GM21515 (cell line): ENCODE measurements around the gene DOK4.
"Not testable (repeated sequence)": the region's sequence is repeated elsewhere in the genome, so short reads cannot be mapped to it uniquely, and the experiment has no call there.

ENCODE experiments used
- ATAC-seq: cut with Tn5 transposase; IDR thresholded peaks from one replicate; pipeline ENCODE4 v1.9.1; 2021; ENCODE audit not compliant: unreplicated experiment

The DOK4 gene

DNA sequence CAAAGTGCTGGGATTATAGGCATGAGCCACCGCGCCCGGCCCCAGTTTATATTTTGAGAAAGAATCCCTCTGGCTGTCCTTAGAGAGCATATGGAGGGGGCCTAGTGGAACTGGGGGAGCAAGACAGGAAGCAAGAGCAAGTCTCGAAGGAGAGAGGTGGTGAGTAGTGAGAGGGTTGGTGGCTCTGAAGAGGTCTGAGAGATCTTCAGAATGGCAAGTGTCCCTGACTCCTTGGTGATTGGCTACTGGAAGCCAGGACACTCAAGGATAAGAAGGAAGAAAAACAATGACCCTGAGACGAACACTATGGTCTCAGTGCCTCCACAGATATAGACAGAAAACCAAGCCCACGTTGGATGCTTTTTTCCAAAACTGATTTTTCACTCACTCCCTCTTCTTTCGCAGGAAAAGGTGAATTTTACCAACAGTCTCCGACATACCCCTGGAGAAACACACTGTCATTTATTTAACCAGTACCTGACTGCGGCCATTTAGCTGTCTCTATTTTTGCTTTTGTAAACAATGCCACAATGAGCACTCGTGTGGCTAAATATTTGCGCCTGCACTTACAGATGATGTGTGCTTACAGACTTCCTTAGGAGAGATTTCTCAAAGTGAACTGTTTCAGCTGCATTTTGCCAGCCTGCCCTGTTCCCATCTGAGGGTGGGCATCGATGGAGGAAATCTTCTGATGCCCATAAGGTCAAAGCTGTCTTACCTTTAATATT lies 15.9 kb upstream of the DOK4 start:
- ATAC-seq: no peak

DNA sequence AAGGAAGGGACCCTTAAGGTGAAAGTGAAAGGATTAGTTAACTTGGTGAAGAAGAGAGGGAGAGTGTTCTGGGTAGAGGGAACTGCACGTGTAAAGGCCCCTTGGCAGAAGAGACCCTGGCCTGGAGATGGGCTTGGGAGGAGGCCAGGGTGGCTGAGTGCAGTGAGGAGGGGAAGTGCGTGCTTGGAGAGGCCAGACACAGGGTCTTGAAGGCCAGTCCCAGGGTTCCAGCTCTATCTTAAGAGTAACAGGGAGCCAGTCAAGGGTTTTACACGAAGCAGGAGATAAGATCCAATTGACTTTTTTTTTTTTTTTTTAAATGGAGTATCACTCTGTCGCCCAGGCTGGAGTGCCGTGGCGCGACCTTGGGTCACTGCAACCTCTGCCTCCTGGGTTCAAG lies 15.2 kb upstream of the DOK4 start:
- ATAC-seq: no peak

DNA sequence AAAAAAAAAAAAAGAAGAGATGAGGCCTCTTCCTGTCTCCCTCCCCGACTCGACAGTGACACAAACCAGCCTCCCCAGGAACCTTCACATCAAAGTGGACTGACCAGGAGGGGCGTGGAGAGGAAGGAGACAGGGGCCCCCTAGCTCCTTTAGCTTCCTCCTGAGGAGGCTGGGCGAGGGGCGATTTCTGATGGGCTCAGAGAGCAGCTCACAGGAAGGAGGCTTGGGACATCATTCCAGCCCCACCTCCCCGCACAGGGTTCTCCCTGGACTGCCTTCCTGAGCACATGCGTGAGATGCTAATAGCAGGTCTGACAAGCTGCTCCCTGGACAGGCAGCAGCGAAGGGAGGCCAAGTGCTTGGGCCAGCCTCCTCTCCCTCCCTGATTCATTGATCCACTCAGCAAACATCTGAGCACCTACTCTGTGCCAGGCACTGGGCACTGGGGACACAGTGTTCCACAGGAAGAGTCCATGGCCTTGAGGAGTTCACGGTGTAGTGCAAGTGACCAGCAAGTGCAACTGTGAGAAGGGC lies 14.4 kb upstream of the DOK4 start:
- ATAC-seq: no peak

DNA sequence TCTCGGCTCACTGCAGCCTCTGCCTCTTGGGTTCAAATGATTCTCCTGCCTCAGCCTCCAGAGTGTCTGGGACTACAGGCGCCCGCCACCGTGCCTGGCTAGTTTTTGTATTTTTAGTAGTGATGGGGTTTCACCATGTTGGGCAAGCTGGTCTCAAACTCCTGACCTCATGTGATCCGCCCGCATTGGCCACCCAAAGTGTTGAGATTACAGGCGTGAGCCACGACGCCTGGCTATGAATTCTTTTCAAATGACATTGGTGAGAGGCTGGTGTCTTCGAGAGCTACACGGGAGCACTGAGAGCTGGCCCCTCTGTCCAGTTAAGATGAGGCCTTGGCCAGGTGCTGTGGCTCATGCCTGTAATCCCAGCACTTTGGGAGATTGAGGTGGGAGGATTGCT lies 13.6 kb upstream of the DOK4 start:
- ATAC-seq: not testable (repeated sequence)

DNA sequence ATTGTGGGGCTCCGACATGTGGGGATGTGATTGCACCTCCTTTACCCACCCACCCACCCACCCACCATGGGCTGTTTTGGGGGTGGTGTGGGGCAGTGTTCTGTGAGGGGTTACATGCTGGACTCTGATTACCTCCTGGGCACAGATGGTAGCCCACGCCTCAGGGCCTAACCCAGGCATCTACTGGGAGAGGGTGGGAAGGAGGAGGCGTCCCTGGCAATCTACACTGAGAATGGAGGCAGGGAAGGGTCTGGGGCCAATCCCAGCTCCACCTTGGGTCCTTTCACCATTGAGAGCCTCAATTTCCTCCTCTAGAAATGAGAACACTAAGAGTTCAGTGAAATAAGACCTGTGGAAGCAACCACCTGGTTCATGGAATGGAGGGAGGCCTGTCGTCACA lies 11.7 kb upstream of the DOK4 start:
- ATAC-seq: no peak

DNA sequence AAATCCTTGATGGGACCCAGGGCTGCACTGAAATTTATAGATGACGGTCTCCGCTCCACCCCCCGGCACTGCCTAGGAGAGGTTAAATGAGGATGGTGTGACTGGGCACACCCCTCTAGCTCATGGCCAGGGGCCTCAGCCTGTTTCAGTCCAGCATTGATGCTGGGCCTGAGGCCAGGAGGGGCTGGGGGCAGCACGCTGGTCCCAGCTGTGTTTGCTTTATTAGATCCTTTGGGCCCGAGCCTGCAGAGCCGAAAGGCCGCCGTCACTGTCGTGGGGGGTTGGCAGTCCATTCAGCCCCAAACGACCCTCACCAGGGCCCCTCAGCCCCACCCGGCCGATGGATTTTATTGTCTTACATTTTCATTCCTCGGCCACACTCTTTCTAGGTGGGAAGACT lies 10.8 kb upstream of the DOK4 start:
- no peak for ATAC-seq

DNA sequence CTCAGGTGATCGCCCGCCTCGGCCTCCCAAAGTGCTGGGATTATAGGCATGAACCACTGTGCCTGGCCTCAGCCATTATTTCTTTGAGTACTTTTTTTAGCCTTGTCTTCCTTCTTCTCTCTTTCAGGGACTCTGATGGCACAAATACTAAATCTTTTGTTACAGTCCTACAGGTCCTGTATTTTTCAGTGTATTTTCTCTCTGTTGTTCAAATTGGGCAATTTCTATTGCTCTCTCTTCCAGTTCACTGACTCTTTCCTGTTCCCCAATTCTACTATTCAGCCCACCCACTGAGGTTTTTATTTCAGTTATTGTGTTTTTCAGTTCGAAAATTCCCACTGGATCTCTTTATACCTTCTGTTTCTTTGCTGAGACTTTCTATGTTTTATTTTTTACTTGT lies 7.5 kb upstream of the DOK4 start:
- no peak for ATAC-seq

DNA sequence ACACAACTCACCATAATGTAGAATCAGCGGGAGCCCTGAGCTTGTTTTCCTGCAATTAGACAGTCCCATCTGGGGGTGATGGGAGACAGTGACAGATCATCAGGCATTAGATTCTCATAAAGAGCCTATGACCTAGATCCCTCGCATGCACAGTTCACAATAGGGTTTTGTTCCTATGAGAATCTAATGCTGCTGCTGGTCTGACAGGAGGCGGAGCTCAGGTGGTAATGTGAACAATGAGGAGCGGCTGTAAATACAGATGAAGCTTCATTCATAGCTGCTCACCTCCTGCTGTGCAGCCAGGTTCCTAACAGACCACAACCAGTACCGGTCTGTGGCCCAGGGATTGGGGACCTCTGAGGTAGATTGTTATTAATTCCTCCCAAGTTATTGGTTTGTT lies 2.9 kb upstream of the DOK4 start:
- ATAC-seq: no peak

DNA sequence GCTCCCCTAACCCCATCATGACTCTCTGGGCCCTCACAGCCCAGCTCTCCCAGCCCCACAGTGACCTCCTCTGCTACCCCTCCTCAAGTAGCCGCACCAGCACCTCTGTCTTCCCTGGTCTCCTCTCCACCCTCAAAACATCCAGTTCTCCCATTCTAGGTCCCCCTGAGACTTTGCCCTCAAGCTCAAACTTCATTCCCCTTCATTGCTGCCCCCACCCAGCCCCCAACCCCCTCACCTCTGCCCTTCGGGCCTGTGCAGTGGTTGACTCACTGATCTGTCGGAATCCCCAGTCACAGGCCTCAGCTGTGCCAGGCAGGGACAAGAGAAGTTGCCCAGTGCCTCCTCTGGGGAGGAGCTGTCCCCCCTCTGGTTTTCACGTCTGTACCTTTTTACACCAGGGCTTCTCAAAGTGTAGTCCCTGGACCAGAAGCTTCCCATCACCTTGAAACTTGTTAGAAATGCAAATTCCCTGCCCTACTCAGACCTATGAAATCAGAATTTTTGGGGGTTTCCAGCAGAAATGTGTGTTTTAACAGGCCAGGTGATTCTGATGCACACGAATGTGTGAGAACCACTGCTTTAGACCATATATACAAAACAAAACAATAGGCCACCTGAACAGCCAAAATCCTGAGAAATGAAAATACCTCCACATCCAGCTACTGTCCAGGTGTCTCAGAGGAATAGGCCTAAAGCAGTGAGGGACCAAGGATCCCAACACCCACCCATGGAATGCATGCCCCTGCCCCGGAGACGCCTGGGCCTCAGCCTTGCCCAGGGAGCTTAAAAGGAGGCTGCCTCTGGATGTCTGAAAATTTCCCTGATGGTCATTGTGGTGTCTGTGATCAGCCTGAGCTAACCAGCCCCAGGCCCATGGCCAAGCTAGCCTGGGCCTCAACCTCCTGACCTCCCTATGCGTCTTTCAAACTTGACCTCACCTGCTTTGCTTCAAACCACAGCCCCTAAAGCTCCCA lies 853 bp upstream of the DOK4 start:
- no peak for ATAC-seq

DNA sequence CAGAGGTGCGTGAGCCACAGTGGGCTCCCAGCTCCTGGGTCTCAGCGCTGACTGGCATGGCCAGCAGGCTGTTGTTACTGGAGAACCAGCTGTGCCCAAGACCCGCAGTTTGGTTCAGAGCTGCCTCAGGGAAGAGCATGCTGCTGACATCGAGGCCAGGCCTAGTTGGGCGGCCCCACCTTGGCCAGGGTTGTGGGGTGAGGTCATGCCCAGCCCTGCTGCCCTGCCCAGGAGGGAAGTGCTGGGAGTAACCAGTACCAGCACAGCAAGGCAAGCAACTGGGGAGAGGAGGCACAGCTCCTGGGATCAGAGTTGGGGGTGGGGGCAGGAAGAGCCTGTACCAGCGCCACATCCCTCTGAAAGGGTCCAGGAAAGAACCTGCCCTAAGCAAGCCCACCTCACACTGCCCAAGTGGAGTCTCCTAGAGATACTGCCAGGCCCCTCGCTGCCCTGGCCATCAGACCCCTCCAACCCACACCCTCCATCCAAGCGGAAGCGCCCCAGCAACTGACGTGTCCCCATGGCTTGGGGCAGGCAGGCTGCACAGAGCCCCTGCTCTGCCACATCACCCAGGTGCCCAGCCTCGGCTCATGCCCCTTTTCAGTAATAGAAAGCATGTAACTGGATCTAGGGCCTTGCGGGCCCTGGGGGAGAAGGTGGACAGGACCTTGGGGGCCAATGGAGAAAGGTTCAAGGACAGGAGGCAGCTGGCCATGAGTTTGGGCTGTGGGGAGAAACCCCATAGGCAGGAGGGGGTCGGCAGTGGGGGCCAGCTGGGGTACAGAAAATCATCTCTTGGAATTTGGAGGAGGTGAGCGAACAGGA lies 990 bp downstream of the DOK4 start:
- ATAC-seq: no peak

DNA sequence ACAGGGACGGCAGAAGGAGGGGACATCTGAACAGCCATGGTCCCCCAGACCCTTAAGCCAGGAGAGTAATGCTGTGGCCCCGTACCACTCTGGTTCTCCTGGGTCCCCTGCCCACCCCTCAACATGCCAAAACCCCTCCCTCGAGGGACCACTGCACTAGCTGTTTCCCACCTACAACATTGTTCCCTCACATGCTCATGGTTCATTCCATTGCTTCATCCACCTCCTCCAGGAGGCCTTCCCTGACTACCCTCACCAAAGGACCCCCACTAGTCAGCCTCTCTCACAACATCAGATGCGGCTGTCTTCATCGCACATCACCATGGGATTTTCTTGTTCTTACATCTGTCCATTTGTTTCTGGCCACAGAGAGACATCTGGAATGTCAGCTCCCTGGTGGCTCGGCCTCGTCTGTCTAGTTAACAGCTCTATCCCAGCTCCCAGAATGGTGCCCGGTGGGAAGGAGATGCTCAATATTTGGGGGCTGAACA lies 1.7 kb downstream of the DOK4 start:
- no peak for ATAC-seq

DNA sequence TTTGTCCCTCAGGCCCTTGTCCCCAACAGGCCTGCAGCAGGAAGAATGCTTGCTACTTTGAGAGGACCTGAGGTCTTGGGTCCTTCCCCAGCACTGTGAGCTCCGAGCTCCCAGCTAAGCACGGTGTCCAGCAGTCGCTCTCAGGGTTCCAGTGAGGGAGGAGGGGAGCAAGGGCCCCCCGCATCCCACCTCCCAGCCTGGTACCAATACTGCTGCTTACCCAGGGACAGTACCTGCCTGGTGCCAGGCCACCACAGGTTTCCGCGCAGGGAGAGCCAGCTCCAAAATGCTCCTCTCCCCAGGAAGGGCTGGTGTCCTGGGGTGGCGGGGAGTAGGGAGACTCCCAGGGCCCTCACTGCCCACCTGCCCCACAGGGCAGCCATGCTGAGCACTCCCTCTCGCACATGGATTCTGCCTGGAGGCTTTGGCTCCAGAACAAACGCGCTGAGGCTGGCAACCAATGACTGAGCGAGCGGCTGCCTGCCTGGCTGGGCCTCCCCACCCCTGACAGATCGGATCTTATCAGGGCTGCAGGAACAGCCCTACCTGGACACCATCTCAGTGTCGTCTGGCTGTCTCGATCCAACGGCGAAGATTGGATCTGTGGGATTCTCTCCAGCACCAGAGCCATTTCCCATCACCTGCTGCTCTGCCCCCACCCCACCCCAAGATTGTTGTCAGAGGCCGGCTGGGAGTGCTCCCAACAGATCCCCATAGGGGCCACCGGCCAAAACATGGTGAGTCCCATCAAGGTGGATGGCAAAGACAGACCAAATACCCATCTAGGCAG lies 2.4 kb downstream of the DOK4 start:
- ATAC-seq: no peak

DNA sequence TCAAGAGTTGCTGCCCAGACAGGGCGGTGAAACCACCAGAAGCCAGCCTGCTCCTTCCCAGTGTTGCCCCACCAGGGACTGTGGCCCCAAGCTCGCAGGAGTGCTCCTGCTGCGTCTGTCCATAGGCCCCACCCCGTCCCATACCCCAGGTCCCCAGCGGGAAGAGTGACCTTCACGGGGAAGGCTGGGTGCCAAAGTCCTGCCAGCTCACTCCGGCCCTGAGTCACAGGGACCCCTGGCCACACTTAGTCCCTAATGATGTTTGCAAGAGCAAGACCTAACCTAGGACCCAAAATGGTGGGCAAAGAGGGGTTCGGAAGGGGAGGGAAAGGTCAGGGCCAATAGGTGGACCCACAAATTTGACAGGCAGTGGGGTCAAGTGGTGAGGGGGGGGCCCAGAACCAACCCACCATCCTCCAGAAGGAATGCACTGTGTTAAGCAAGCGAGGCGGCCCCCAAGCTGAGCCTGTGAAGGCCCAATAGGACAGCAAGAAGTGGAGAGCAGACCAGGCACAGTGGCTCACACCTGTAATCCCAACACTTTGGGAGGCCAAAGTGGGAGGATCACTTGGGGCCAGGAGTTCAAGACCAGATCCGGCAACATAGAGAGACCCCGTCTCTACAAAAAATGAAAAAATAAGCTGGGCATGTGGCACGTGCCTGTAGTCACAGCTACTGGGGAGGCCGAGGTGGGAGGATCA lies 3.3 kb downstream of the DOK4 start:
- no peak for ATAC-seq

DNA sequence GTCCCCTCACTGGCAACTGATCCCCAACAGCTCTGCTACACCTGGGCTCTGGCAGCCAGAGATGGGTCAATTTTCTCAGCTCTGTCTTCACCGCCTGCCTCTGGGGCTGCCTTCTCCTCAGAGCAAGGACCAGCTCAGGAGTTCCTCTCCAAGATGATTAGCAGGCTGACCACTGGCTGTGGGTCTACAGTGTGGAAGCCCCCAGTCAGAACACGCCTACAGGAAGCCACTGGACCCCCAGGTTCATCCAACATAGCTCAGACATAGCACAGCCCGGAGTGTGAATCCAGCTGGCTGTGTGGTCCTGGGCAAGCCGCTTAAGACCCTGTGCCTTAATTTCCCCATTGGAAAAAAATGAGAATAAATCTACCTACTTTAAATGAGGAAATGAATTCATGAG lies 4.9 kb downstream of the DOK4 start:
- ATAC-seq: no peak

DNA sequence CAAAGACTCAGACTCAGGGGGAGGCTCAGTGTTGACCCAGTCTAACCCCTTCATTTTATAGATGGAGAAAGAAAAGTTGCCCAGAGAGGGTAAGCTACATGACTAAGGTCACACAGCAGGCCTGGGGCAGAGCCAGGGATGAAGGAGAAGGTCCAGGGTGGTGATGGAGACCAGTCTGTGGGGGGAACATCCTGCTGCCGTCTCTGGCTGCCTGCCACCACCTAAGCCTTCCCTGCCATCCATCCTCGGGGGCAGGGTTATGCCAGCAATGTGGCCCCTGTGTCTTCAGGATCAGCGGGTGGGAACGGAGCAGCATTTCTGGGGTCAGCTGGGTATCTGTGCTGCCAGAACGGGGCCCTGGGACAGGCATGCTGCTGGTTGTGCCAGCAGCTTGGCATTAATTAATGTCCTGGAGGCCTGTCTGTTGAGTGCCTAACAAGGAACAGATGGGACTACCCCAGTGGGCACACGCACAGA lies 5.5 kb downstream of the DOK4 start:
- no peak for ATAC-seq

DNA sequence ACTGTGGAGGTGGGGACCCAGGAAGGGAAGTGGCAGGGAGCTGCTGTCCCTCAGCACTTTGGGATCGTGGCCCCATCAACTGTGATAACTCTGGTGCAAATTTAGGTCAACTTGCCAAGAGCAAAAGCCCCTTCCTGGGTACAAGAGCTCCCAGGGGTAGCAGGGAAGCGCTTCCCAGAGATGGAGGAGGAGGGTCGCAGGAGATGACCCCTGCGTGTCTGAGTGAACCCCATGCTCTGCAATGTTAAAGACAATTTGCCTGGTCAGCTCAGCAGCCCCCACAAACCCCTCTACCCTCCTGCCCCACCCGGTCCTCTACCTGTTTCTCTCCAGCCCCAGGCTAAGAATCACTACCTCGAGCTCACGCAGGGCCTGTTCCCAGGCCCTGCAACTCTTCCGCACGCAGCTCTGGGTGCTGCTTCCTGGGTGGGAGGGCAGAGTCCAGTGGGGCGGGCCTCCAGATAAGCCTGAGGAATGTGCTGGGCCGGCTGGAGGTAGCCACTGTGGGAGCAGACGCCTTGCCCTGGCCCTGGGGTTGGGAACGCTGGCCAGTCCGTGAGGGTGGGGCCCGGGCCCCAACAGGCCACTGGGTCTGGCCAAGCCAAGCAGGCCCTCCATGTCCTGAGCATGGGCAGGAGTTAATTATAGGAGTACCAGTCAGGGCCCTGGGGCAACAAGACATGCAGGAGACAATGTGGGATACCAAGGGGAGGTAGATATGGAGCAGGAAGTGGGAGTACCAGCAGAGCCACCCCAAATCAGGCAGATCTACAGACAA lies 6.1 kb downstream of the DOK4 start:
- no peak for ATAC-seq

DNA sequence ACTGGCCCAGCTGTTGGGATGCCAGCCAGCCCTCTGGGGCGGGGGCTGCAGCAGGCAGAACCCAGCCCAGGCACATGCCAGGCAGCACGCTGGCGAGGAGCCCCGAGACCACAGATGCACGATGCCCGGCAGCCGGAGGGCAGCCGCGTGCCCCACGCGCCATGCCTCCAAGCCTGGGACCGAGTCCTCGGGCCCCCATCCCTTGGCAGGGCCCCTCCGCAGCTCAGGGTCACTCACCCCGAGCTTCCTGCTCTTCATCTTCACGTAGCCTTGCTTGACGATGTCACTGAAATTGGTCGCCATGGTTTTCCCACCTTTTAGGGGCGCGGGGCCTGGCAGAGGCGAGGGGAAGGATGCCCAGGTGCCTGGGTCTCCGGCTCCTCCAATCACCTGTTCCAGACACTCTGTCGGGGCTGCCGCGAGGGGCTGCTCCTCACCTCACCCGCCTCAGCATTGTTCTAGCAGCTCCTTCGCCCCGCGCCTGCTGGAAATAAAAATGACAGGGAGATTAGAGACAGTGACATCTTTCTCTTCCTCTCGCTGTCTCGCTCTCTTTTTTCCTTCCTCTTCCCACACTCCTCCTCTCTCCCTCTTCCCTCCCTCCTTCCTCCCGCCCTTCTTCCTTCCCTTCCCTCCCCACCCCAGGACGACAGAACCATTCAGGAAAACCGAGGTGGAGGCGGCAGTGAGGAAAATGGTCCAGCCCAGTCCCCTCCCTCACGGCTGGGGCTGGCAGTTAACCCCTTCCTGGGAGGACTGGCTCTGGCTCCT lies 6.9 kb downstream of the DOK4 start:
- ATAC-seq: no peak
